ENCODE measurements around the gene FAM89A. TPM values are rescaled to one million over a fixed set of nuclear protein-coding genes. Genes with fewer than 3 reads are reported as not detected.

The FAM89A gene
- total and polyA plus RNA-seq, 2 of the 13 experiments (the other 11 are each of a cell fraction or from before 2014, with no cell fraction given): 0.35 to 0.44 TPM

DNA sequence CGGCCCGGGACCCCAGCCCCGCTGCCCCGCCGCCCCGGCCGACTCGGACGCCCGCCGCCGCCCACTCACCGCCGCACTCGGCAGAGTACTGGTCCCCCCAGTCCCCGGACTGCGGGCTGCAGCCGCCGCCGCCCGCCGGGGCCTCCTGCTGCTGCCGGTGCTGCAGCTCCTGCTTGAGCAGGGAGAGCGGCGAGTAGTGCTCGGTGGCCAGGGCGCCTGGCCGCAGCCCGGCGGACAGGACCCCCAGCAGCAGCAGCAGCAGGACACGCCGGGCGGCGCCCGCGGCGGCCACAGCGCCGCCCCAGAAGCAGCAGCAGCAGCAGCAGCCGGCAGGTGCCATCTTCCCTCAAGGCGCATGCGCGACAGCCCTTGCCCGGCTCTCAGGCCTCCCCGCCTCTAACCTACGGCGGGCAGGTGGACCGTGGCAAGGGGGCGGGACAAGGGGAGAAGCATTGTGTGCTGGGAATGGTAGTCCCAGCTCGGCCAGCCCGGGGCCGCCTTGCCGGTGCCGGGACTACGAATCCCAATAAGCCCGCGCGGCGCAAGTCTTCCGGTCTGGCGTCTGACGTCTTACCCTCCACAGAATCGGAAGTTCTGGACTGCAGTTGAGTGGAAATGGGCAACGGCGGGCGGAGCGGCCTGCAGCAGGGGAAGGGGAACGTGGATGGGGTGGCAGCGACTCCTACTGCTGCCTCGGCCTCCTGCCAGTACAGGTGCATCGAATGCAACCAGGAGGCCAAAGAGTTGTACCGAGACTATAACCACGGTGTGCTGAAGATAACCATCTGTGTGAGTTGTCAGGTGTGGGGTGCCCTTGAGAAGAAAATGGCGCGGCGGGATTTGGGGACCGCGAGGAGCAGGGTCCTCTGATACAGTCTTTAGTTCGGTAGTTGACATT, 61.3 kb downstream of the FAM89A start, which contains the start of the genes ARV1 and TTC13 (continued):
- TF ChIP-seq MAF1 (CRISPR knock-in tag; IDR thresholded peaks at IDR 0.05; ENCODE audit: borderline replicate concordance) (no peak), ZSCAN12 (CRISPR knock-in tag; IDR thresholded peaks at IDR 0.05) (no peak), FOSL1 (CRISPR knock-in tag; IDR thresholded peaks at IDR 0.05; ENCODE audit: borderline replicate concordance) (no peak), HMG20A (CRISPR knock-in tag; IDR thresholded peaks at IDR 0.05; ENCODE audit: borderline replicate concordance) (no peak), ZNF121 (CRISPR knock-in tag; IDR thresholded peaks at IDR 0.05) (no peak), ZNF337 (CRISPR knock-in tag; IDR thresholded peaks at IDR 0.05; ENCODE audit: borderline replicate concordance, low read depth) (0 out of 2 replicates have a peak, but pooled peaks have one; percentile 81), ZMYM2 (CRISPR knock-in tag; IDR thresholded peaks at IDR 0.05) (no peak), SIX4 (CRISPR knock-in tag; IDR thresholded peaks at IDR 0.05) (no peak; the same call in 1 of the 2 replicates), SMYD3 (CRISPR knock-in tag; IDR thresholded peaks at IDR 0.05) (0 out of 2 replicates have a peak, but pooled peaks have one; percentile 53), ZNF253 (CRISPR knock-in tag; IDR thresholded peaks at IDR 0.05; ENCODE audit: borderline replicate concordance) (no peak), POGZ (CRISPR knock-in tag; IDR thresholded peaks at IDR 0.05) (peak; percentile 91), RORA (CRISPR knock-in tag; IDR thresholded peaks at IDR 0.05) (no peak), ZNF775 (CRISPR knock-in tag; IDR thresholded peaks at IDR 0.05; ENCODE audit: borderline replicate concordance) (no peak), FOXO1 (CRISPR knock-in tag; IDR thresholded peaks at IDR 0.05) (no peak; the same call in 1 of the 2 replicates), KAT7 (CRISPR knock-in tag; IDR thresholded peaks at IDR 0.05; ENCODE audit: borderline replicate concordance) (peak; percentile 85; the same call in 1 of the 2 replicates), GTF2F1 (IDR thresholded peaks at IDR 0.05; ENCODE audit: low read length) (no peak)
- TF ChIP-seq, protein P1, sequence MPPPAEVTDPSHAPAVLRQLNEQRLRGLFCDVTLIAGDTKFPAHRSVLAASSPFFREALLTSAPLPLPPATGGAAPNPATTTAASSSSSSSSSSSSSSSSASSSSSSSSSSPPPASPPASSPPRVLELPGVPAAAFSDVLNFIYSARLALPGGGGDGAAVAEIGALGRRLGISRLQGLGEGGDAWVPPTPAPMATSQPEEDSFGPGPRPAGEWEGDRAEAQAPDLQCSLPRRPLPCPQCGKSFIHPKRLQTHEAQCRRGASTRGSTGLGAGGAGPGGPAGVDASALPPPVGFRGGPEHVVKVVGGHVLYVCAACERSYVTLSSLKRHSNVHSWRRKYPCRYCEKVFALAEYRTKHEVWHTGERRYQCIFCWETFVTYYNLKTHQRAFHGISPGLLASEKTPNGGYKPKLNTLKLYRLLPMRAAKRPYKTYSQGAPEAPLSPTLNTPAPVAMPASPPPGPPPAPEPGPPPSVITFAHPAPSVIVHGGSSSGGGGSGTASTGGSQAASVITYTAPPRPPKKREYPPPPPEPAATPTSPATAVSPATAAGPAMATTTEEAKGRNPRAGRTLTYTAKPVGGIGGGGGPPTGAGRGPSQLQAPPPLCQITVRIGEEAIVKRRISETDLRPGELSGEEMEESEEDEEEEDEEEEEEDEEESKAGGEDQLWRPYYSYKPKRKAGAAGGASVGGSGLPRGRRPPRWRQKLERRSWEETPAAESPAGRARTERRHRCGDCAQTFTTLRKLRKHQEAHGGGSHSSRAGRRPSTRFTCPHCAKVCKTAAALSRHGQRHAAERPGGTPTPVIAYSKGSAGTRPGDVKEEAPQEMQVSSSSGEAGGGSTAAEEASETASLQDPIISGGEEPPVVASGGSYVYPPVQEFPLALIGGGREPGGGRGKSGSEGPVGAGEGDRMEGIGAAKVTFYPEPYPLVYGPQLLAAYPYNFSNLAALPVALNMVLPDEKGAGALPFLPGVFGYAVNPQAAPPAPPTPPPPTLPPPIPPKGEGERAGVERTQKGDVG (CRISPR knock-in tag; IDR thresholded peaks at IDR 0.05; ENCODE audit: borderline replicate concordance): no peak
- TF ChIP-seq, protein P2, sequence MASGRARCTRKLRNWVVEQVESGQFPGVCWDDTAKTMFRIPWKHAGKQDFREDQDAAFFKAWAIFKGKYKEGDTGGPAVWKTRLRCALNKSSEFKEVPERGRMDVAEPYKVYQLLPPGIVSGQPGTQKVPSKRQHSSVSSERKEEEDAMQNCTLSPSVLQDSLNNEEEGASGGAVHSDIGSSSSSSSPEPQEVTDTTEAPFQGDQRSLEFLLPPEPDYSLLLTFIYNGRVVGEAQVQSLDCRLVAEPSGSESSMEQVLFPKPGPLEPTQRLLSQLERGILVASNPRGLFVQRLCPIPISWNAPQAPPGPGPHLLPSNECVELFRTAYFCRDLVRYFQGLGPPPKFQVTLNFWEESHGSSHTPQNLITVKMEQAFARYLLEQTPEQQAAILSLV (CRISPR knock-in tag; IDR thresholded peaks at IDR 0.05; ENCODE audit: borderline replicate concordance): peak; percentile 84
- TF ChIP-seq, protein P3, sequence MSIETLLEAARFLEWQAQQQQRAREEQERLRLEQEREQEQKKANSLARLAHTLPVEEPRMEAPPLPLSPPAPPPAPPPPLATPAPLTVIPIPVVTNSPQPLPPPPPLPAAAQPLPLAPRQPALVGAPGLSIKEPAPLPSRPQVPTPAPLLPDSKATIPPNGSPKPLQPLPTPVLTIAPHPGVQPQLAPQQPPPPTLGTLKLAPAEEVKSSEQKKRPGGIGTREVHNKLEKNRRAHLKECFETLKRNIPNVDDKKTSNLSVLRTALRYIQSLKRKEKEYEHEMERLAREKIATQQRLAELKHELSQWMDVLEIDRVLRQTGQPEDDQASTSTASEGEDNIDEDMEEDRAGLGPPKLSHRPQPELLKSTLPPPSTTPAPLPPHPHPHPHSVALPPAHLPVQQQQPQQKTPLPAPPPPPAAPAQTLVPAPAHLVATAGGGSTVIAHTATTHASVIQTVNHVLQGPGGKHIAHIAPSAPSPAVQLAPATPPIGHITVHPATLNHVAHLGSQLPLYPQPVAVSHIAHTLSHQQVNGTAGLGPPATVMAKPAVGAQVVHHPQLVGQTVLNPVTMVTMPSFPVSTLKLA (IDR thresholded peaks at IDR 0.05): peak; percentile 59
- TF ChIP-seq, protein P4, sequence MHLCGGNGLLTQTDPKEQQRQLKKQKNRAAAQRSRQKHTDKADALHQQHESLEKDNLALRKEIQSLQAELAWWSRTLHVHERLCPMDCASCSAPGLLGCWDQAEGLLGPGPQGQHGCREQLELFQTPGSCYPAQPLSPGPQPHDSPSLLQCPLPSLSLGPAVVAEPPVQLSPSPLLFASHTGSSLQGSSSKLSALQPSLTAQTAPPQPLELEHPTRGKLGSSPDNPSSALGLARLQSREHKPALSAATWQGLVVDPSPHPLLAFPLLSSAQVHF (CRISPR knock-in tag; IDR thresholded peaks at IDR 0.05): no peak

Measured in HepG2 (cell line).